SH-SY5Y (cell line): ENCODE measurements around the gene ERP29.

Experiments used
- GATA2 ChIP-seq: IDR thresholded peaks from 2 replicates; pipeline ENCODE4 v1.6.1; 2011; ENCODE audit warnings: mild to moderate bottlenecking, low read depth, low read length
- GATA3 ChIP-seq: IDR thresholded peaks from 2 replicates; pipeline ENCODE4 v1.6.1; 2011; ENCODE audit warnings: low read depth, mild to moderate bottlenecking, low read length, moderate library complexity

DNA sequence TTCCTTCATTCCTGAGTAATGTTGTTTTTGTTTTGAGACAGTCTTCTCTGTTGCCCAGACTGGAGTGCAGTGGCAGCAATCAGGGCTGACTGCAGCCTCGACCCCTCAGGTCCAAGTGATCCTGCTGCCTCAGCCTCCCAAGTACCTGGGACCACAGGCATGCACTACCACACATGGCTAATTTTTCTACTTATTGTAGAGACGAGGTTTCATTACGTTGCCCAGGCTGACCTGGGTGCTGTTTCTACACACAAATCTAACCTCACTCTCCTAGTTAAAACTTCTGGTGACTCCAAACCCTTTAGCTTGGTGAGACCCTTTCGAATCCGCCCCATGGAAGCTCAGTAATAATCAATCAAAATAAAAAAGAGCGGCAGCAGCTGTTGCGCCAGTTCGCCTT is 1.5 kb upstream of the ERP29 start:
- TF ChIP-seq GATA3 (no peak), GATA2 (no peak)
